Measurements from ENCODE around the gene GAS6.

Gene GAS6

GRCh38 chr13:113856716-113857065 is 7.2 kb downstream of the GAS6 start:
- Histone ChIP-seq H3K4me3 (ENCODE audit: low read depth, low read length) (no peak overlapping the region), H3K9me3 (ENCODE audit: control insufficient read depth, insufficient read depth, low read length) (no peaks in the 10 kb centered on the region), H3K4me1 (ENCODE audit: control insufficient read depth, insufficient read depth, low read length) (peaks cover 34% of the 10 kb centered on the region), H3K27me3 (ENCODE audit: control insufficient read depth, insufficient read depth, low read length) (0 out of 2 replicates have a peak, but pooled peaks cover under 1% of the 10 kb centered on the region), H3K27ac (ENCODE audit: low read depth, low read length) (no peak overlapping the region), H3K9ac (ENCODE audit: low read depth, low read length) (no peak overlapping the region), H3K36me3 (ENCODE audit: control insufficient read depth, insufficient read depth, low read length) (no peaks in the 10 kb centered on the region)

- Histone ChIP-seq H3K9ac (ENCODE audit: low read depth, low read length) (no peak overlapping the region), H3K9me3 (ENCODE audit: control insufficient read depth, insufficient read depth, low read length) (no peaks in the 10 kb centered on the region), H3K27me3 (ENCODE audit: control insufficient read depth, insufficient read depth, low read length) (no peaks in the 10 kb centered on the region), H3K36me3 (ENCODE audit: control insufficient read depth, insufficient read depth, low read length) (no peaks in the 10 kb centered on the region), H3K4me3 (ENCODE audit: low read depth, low read length) (no peak overlapping the region), H3K4me1 (ENCODE audit: control insufficient read depth, insufficient read depth, low read length) (peaks cover 29% of the 10 kb centered on the region), H3K27ac (ENCODE audit: low read depth, low read length) (no peak overlapping the region)
Measured at GRCh38 chr13:113855931-113856715, 7.8 kb downstream of the GAS6 start.

- no peaks in the 10 kb centered on the region for H3K27me3 ChIP-seq (ENCODE audit: control insufficient read depth, insufficient read depth, low read length)
- no peaks in the 10 kb centered on the region for H3K36me3 ChIP-seq (ENCODE audit: control insufficient read depth, insufficient read depth, low read length)
- H3K27ac ChIP-seq (ENCODE audit: low read depth, low read length) = no peak overlapping the region
- H3K4me1 ChIP-seq (ENCODE audit: control insufficient read depth, insufficient read depth, low read length) = peaks cover 22% of the 10 kb centered on the region
- no peak overlapping the region for H3K4me3 ChIP-seq (ENCODE audit: low read depth, low read length)
- H3K9ac ChIP-seq (ENCODE audit: low read depth, low read length) = no peak overlapping the region
- H3K9me3 ChIP-seq (ENCODE audit: control insufficient read depth, insufficient read depth, low read length) = no peaks in the 10 kb centered on the region
Measured at GRCh38 chr13:113855012-113855921, 8.6 kb downstream of the GAS6 start.

- H3K4me3 ChIP-seq (ENCODE audit: low read depth, low read length) = no peak overlapping the region
- no peak overlapping the region for H3K9ac ChIP-seq (ENCODE audit: low read depth, low read length)
- no peaks in the 10 kb centered on the region for H3K9me3 ChIP-seq (ENCODE audit: control insufficient read depth, insufficient read depth, low read length)
- no peak overlapping the region for H3K27ac ChIP-seq (ENCODE audit: low read depth, low read length)
- no peaks in the 10 kb centered on the region for H3K27me3 ChIP-seq (ENCODE audit: control insufficient read depth, insufficient read depth, low read length)
- peaks cover 13% of the 10 kb centered on the region for H3K4me1 ChIP-seq (ENCODE audit: control insufficient read depth, insufficient read depth, low read length)
- no peaks in the 10 kb centered on the region for H3K36me3 ChIP-seq (ENCODE audit: control insufficient read depth, insufficient read depth, low read length)
Measured at GRCh38 chr13:113854238-113855011, 9.5 kb downstream of the GAS6 start.

- peaks cover 15% of the 10 kb centered on the region for H3K4me1 ChIP-seq (ENCODE audit: control insufficient read depth, insufficient read depth, low read length)
- H3K27ac ChIP-seq (ENCODE audit: low read depth, low read length) = no peak overlapping the region
Measured at GRCh38 chr13:113853518-113854237, 10.2 kb downstream of the GAS6 start.

GRCh38 chr13:113852536-113853517 is 11.0 kb downstream of the GAS6 start:
- peaks cover 12% of the 10 kb centered on the region for H3K4me1 ChIP-seq (ENCODE audit: control insufficient read depth, insufficient read depth, low read length)
- H3K27ac ChIP-seq (ENCODE audit: low read depth, low read length) = no peak overlapping the region
- H3K9ac ChIP-seq (ENCODE audit: low read depth, low read length) = no peak overlapping the region
- no peaks in the 10 kb centered on the region for H3K36me3 ChIP-seq (ENCODE audit: control insufficient read depth, insufficient read depth, low read length)
- H3K9me3 ChIP-seq (ENCODE audit: control insufficient read depth, insufficient read depth, low read length) = no peaks in the 10 kb centered on the region
- no peaks in the 10 kb centered on the region for H3K27me3 ChIP-seq (ENCODE audit: control insufficient read depth, insufficient read depth, low read length)
- no peak overlapping the region for H3K4me3 ChIP-seq (ENCODE audit: low read depth, low read length)

More at GRCh38 chr13:113853518-113854237, 10.2 kb downstream of the GAS6 start:
- no peak overlapping the region for H3K4me3 ChIP-seq (ENCODE audit: low read depth, low read length)
- H3K36me3 ChIP-seq (ENCODE audit: control insufficient read depth, insufficient read depth, low read length) = no peaks in the 10 kb centered on the region
- H3K27me3 ChIP-seq (ENCODE audit: control insufficient read depth, insufficient read depth, low read length) = no peaks in the 10 kb centered on the region
- H3K9ac ChIP-seq (ENCODE audit: low read depth, low read length) = no peak overlapping the region
- H3K9me3 ChIP-seq (ENCODE audit: control insufficient read depth, insufficient read depth, low read length) = no peaks in the 10 kb centered on the region

GRCh38 chr13:113851826-113852535 is 11.9 kb downstream of the GAS6 start:
- H3K9me3 ChIP-seq (ENCODE audit: control insufficient read depth, insufficient read depth, low read length) = no peaks in the 10 kb centered on the region
- H3K27me3 ChIP-seq (ENCODE audit: control insufficient read depth, insufficient read depth, low read length) = no peaks in the 10 kb centered on the region
- H3K36me3 ChIP-seq (ENCODE audit: control insufficient read depth, insufficient read depth, low read length) = no peaks in the 10 kb centered on the region
- no peak overlapping the region for H3K27ac ChIP-seq (ENCODE audit: low read depth, low read length)
- peaks cover 12% of the 10 kb centered on the region for H3K4me1 ChIP-seq (ENCODE audit: control insufficient read depth, insufficient read depth, low read length)
- no peak overlapping the region for H3K4me3 ChIP-seq (ENCODE audit: low read depth, low read length)
- H3K9ac ChIP-seq (ENCODE audit: low read depth, low read length) = no peak overlapping the region

- Histone ChIP-seq H3K4me1 (ENCODE audit: control insufficient read depth, insufficient read depth, low read length) (peaks cover 12% of the 10 kb centered on the region), H3K4me3 (ENCODE audit: low read depth, low read length) (no peak overlapping the region), H3K9me3 (ENCODE audit: control insufficient read depth, insufficient read depth, low read length) (no peaks in the 10 kb centered on the region), H3K27me3 (ENCODE audit: control insufficient read depth, insufficient read depth, low read length) (no peaks in the 10 kb centered on the region), H3K27ac (ENCODE audit: low read depth, low read length) (no peak overlapping the region), H3K36me3 (ENCODE audit: control insufficient read depth, insufficient read depth, low read length) (no peaks in the 10 kb centered on the region; the same call in 1 of the 2 replicates), H3K9ac (ENCODE audit: low read depth, low read length) (no peak overlapping the region)
Measured at GRCh38 chr13:113851480-113851803, 12.4 kb downstream of the GAS6 start.

- no peaks in the 10 kb centered on the region for H3K9me3 ChIP-seq (ENCODE audit: control insufficient read depth, insufficient read depth, low read length)
- no peaks in the 10 kb centered on the region; the same call in 1 of the 2 replicates for H3K36me3 ChIP-seq (ENCODE audit: control insufficient read depth, insufficient read depth, low read length)
- no peaks in the 10 kb centered on the region for H3K27me3 ChIP-seq (ENCODE audit: control insufficient read depth, insufficient read depth, low read length)
- H3K27ac ChIP-seq (ENCODE audit: low read depth, low read length) = no peak overlapping the region
- no peak overlapping the region for H3K4me3 ChIP-seq (ENCODE audit: low read depth, low read length)
- peaks cover 12% of the 10 kb centered on the region for H3K4me1 ChIP-seq (ENCODE audit: control insufficient read depth, insufficient read depth, low read length)
- no peak overlapping the region for H3K9ac ChIP-seq (ENCODE audit: low read depth, low read length)
Measured at GRCh38 chr13:113850722-113851479, 13.0 kb downstream of the GAS6 start.

Data from HUES48 (cell line).